OCI-M1 (cell line): ENCODE results near the gene ETV7.
"Not testable (repeated sequence)": the region's sequence is repeated elsewhere in the genome, so short reads cannot be mapped to it uniquely, and the experiment has no call there.

Experiments used
- DNase-seq: peaks from one replicate; lab custom pipeline; 2025; lab: John Stamatoyannopoulos, UW

Gene ETV7

DNA sequence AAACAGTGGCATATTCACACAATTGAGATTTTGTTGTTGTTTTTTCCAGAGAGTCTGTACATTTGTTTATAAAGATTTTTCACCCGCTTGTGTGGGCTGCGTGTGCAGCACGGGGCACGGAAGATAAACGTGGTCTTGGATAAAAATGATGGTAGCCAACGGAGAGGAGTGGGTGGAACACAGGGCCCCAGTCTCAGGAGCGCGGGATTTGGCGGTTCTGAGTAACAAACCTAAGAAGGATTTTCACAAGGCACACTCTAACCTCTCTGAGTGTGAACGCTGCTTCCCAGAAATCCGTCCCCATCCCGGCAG, 47.2 kb downstream of the ETV7 start:
- DNase-seq: no peak

DNA sequence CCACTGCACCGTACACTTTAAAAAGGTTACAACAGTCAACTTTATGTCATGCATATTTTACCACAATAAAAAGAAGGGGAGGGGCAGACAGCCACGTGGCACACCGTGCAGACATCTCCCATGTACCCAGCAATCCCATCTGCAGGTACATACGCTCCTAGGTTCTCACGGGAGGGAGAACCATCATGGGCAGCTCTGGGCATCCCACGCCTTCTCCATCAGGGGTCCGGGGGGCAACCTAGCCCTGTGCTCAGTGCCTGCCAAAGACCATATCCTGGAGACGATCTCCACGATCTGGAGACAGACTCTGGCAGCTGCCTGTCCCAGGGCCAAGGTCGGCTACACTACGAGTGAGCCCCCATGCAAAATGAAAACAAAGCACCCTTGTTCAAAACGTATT, 48.3 kb downstream of the ETV7 start:
- DNase-seq: no peak

DNA sequence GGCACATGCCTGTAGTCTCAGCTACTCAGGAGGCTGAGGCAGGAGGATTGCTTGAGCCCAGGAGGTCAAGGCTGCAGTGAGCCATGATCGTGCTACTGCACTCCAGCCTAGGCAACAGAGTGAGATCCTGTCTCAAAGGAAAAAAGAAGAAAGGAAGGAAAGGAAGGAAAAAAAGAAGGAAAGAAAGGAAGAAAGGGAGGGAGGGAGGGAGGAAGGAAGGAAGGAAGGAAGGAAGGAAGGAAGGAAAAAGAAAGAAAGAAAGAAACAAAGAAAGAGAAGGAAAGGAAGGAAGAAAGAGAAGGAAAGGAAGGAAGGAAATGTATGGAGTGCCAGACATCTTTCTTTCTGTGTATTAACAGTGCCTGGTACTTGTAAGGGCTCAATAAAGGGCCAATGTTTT, 49.2 kb downstream of the ETV7 start:
- DNase-seq: not testable (repeated sequence)

DNA sequence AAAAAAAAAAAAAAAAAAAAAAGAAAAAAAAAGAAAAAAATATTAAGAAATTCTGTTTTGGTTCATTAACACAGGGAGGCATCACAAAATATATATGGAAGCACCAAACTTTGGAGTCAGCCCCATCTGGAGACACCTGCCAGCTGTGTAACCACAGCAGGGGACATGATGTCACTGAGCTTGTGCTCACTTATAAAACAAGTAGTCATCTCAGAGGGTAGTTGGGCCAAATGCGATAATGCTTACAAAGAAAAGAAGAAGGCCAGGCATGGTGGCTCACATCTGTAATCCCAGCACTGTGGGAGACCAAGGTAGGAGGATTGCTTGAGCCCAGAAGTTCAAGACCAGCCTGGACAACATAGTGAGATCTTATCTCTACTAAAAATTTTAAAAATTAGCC, 49.7 kb downstream of the ETV7 start:
- DNase-seq: peak; percentile 16

DNA sequence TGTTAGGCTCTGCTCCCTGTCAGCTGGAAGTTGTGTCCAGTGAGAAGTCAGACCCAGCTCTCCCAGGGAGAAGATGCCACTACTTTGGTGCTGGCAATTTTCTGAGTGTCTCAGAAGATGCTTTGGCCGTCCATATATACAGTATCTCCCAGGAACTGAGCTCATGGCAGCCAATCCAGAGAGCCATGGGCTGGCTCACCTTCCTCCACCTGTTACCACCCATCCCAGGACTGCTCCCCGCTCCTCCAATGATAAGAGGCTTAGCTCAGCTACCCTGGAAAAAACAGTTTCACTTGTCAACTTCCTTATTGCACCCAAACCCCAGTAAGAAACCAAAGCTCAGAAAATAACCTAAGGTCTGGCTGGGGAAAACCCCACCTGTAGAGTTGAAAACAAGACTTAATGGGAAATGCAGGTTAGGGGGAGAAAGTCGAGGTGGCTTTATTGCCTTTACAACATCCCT, 50.7 kb downstream of the ETV7 start, which contains the start of gene BNIP5:
TSS of gene BNIP5 (minus strand) at position 110 of the 463 bp plus-strand sequence. CDS start 6,198 bp downstream, outside the sequence.
- peak; percentile 31 for DNase-seq

DNA sequence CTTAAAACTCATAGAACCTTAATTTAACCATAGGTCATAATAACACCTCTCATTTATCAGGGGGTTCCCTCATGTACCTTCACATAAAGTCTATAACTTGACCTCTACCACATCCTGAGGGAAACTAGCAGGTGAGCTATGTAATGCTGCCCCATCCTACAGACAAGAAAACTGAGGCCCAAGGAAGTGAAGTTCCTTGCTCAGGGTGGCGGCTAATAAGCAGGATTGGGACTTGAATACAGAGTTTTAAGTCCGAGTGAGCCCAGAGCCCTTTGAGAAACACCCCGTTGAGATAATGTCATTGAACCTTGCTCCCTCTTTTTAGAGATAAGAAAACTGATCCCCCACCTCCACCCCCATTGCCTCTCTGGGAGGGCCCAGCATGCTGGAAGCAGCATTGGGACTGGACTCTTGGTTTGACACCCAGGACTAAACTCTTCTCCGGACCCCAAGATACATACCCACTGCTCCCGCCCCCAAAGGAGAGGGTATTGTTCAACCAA, 51.2 kb downstream of the ETV7 start:
- DNase-seq: no peak

DNA sequence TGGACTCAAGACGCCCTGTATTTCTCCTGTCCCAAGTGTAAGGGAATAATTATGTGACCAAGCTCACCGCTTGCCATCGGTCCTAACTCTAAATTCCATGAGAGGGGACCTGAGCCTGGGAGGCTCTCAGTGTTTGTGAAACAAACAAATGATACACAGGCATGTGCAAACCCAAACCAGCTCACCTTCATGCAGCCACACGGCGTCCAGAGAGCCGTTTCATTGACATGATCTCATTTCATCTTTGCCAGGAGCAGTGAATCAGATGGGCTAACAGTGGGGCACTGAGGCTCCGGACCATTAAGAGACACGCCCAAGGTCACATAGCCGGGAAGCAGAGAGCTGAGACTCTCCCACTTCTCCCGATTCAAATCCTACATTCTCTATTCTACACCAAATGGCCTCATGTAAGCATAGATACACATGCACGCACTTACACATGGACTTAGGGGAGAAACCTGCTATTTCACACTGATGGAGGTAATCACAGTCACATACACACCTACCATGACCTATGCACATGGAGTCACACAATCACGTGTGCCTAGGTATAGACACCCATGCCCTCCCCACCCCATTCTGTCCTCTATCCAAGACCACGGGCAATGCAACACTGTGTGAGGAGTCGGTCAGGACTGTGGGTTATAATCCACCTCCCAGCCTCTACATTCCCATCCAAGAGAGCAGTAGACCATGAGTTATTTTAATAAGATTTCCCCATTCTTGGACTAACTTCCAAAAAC, 51.8 kb downstream of the ETV7 start:
- no peak for DNase-seq

DNA sequence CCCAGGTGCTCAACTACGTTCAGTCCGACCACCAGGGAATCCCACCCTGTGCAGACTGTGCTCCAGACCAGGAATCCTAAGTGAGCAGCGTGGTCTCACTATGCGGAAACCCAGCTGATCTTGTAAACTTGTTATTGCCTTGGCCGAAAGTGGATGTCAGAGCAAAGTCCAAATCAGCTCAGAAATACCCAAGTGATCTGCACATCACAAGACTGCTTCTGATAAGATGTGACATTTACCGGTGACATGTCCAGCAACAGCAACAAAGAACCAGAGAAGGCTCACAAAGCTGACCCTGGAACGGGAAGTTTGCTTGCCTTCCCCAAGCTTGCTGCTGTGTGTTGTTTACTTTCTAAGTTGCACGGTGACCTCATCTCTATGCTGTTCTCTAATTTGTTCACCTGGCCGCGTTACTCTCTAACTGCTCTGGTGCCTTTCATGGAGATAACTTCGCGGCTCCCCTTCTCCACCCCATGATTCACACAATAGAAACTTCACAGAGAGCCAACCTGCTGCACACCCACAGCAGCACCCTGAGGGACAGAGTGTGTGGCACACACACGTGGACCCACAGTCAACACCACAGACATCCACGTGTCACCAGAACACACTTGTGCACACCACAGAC, 52.5 kb downstream of the ETV7 start:
- DNase-seq: peak; percentile 19

DNA sequence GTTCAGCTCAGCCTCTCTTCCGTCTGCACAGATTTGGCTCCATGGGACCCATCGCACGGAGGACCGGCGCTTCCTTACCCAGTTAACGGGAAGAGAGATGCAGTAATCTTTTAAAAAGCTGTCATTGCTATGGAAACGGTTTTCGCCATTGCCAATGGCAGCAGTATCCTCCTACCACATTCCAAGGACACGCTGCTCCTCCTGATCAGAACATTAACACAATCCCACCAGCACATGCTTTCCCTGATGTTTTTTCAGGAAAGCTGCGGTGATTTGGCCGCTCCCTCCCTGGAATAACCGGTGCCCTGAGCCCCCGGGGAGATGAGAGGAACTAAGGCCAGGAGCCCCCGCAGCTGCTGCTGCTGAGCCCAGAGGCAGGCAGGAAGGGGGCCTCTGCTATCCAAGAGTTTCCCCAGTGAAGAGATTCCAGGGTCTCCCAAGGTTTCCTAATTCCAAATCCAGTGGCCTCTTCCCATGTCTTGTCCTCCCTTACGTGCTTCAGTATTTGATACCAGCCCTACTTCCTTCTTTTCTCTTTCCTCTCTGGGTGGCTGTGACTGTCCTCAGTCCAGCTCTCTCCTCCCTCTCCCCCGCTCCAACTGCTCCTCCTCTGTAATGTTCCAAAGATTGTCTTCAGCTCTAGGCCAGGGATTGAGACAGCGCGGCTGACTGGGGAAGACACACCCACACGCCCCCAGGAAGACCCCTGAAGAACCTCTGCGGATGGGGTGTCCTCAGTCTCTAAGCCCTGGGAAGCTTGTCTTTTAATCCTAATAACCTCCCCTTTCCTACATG, 53.3 kb downstream of the ETV7 start:
- peak; percentile 9 for DNase-seq

DNA sequence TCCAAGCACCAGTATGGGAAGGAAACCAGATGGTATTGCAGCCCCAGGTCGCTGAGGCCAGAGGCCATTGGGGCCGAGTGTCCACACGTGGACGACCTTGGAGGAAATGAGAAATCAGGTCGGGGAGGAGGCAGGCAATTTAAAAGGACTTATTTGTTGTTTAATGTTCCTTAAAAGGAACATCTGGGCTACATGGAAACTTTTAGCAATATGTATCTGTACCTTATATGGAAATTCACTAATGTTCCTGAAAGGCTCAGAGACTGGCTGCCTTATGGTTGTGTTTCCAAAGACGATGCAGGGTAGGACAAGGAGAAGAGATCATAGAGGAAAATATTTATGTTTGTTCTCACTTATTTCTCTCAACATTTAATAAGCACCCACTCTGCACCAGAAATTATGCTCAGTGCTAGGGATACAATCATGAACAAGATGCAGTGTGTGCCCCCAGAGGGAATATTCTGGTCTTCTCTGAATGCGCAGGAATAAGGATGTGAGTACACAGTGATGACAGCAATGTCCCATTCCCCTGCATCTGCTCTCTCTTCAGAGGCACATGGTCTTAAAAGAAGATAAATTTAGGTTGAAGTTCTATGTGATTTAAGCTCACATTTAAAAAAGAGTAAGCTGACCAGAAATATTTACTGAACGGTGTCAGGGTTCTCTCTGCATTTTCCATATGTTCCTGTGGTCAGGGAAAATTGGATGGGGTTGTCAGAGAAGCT, 54.1 kb downstream of the ETV7 start:
- DNase-seq: no peak

DNA sequence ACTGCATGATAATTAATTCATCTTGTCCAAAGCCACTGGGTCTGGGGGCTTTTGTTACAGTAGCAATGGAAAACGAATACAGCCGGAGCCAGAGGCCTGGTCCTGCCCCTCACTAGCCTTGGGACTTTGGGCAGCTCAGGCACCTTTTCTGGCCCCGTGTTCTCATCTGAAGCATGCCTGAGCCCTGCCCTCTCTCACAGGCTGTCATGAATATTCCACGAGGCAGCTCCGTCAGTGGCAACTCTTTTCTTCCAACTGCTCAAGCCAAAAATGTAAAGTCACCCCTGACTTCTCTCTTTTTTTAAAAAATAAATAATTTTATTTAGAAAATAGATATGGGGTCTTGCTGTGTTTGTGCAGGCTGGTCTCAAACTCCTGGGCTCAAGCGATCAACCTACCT, 56.1 kb downstream of the ETV7 start:
- DNase-seq: no peak

DNA sequence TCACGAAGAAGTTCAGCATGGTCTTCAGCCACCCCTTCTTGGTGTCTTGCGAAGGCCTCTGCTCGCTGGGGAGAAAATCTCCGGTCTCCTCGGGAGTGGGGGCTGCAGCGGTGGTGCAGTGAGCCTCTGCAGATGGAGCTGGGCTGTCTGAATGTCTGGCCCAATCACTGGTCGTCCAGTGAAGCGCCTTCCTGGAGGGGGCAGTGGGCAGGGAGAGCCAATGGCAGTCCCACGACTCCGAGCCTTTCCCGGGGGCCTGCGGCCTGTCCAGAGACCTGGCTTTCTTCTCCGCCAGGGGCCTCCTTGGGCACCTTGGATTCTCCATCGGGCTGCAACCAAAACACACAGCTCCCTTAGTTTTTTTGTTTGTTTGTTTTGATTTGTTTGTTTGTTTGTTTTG, 57.1 kb downstream of the ETV7 start:
- DNase-seq: no peak

DNA sequence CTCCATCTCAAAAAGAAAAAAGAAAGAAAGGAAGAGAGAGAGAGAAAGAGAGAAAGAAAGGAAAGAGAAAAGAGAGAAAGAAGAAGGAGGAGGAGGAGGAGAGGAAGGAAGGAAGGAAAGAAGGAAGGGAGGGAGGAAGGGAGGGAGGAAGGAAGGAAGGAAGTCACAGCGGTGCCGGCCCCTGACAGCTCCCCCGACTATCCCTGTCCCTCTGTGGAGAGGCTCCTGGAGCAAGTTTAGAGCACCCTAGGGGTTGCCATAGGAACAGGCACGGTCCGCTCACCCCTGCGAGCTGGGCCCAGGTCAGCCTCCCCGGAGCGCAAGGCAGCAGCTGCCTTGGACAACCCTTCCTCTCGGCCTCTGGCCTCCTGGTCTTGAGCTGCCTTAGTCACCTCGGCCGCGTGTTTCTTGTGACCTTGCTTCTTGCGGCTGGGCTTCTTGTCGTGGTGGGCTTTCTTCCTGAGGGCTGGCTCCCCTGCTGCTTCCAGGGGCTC, 57.6 kb downstream of the ETV7 start:
- no peak for DNase-seq

DNA sequence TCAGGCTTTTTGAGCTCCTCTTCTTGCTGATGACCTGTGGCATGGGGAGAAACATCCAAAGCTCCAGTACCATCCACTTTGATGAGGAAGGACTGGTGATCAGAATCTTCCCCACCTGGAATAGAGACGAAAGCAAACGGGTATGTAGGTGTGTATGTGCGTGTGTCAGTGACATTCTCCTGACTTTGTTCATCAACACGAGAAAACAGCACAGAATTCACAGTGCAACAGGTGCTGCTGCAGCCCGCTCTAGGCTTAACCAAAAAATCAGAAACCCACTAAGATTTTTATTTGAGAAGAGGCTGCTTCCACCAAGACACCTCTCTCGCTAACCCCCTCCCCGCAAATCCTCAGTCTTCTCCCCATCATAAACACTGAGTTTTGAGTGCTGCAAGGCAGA, 58.9 kb downstream of the ETV7 start:
- DNase-seq: no peak

DNA sequence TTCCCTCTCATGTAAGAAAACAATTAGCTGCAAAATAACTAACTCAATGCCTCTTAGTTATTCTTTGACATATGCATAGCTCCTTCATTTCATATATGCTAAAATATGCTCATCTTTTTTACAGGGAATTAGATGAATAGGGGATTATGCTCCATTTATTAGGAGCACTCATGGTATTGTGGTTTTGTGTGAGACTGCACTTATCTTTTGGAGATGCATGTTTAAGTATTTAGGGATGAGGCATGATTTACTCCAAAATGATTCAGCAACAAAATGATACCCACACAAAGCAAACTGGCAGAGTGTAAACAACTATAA, 59.6 kb downstream of the ETV7 start:
- DNase-seq: no peak

DNA sequence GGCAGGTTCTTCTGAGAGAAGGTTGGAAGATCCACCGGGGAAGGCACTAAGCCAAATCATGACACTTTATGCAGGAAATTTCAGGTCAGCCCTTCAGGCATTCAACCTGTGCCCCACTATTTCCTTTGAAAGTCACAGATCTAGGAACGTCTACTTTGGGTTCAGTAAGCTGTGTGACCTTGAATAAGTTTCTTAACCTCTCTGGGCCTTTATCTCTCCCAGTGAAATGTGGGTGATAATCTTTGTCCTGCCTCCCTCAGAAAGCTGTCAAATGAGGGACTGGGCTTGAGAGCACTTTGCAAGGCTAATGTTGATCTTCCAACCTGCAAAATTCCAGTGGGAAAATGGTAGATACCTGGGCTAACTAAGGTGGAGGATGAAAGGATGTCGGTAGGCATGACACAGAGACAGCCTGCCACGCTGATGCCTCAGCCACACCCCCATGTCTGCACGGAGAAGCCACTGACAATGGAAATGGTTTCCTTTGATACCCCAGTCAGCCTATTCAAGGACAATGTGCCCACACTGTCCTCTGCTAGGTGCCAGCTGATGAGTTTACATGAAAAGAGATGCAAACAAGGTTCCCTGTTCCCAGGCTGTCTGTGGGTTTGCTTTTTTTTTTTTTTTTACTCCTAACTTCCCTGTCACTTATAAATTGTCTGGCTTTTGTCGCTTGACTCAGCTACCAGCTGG, 60.1 kb downstream of the ETV7 start:
- peak; percentile 10 for DNase-seq

DNA sequence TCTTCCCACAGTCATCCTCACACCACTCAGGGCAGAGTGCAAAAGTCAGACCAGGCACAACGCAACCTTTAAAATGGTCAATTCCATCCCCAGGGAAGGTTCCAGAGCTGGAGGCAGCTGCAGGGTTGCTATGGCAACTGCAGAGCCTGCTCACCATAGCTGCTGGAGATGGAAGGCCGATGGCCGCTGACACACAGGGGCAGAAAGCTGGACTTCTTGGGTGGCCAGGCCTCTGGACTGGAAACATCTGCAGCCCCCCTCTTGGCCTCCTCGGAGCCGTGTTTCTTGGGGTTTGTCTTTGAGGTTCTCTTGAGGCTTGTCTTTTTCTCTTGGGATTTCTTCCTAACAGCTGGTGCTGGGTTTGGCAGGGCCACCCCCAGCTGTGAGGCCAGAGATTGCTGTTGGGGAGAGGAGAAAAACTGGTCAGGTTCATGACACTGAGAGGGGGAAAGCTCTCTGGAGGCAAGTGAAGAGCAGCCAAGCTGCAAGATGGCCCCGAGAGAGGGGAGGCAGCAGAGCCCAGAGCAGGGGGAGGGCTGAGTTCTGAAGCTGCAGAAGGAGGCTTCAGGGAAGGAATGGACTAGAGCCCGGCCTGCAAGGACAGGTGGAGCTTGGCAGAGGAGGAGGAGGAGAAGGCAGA, 61.0 kb downstream of the ETV7 start:
- DNase-seq: no peak

DNA sequence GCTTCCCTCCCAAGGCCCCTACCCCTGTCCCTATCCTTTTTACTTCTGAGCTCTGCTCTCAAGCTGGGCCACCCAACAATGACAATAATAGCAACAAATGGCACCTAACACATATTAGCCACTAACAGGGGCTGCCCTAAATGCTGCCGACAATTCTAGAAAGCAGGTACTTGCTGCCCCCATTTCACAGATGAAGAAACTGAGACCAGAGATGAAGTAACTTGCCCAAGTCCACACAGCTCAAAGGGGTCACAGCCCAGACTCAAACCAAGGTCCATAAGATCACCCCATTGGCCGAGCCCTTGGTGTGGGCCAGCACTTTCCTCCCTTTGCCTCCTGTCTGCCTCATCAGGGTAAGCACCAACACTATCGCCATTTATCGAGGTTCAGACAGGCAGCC, 62.8 kb downstream of the ETV7 start:
- no peak for DNase-seq

DNA sequence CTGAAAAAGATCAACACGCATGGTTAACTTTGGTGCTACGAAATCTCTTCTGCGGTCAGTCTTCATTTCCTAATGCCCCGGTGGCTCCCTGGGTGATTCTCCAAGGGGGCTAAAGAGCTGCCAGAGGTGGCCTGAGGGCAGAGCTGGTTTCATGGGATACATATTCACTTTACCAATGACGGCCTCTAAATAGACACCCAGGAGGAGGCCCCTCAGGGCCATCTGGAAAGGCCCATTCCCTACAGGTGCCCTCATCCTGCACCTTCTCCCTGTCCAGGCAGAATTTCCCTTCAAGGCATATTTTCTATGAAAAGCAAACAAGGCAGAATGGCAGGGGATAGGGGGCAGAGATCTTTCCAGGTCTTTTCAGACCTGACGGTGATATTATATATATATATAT, 63.3 kb downstream of the ETV7 start:
- DNase-seq: no peak

DNA sequence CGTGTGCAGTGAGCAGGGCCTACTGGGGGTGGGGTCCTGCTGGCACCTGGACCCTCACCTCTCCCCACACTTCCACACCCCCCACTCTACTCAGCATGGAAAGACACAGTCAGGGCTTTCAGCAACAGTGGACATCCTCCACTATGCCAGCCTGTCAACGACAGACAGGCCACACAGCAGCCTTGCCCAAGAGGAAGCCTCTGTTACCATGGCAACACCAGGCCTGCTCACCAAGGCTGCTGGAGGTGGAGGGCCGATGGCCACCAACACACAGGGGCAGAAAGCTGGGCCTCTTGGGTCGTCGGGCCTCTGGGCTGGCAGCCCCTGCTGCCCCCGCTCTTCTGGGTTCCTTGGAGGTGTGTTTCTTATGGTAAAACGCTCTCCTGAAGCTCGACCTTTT, 64.4 kb downstream of the ETV7 start:
- peak; percentile 28 for DNase-seq

DNA sequence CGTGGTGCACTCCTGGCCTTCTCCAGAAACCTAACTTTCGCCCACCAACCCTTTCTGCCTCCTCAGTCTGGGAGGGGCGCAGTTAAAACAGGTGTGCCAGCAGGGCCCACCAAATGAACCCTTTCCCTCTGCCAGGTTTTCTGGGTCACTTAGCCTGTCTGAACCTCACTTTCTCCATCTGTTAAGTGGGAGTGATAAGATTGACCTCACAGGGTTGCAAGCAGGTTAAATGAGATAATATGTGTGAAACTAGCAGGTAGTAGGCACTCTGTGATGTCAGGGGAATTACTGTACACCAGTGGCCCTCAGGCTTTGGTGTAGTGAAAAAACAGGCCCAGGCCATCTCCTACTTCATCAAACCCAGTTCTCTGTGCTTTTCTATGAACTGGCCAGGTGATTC, 64.9 kb downstream of the ETV7 start:
- DNase-seq: no peak
